ENCODE results near the gene DMKN.

DNA sequence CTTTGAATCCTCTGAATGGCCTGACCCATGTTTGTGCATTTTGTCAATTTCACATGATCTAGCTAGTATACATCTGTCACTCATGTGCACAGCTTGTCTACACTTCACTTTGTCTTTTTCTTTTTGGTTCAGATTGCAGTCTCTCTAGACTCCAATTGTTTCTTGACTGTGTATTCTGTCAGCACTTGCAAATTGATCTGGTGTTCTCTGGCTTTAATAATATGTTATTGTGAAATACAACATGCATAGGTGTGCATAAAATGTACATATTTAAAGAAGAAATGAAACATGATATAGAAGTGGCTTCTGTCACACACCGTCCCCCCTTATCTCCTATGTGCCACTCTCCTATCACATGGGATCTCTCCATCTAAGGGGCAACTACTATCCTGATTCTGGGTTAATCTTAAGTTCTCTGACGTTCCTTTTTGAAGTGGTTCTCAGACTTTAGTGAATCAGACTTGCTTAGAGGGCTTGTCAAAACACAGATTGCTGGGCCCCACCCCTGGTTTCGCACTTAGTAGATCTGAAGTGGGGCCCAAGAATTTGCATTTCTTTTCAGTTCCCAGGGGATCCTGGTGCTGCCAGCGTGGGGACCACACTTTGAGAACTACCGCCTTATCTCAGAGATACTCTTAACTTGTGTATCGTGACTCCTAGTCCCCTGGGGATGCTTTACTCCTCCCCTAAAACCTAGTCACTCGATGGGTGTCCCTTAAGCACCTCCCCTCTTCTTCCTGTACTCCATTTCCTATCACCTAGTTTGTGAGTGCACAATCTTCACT, 29.0 kb downstream of the DMKN start:
- TF ChIP-seq EZH2 (IDR thresholded peaks at IDR 0.05; ENCODE audit: borderline replicate concordance, low read length) (no peak), CTCF (conservative IDR thresholded peaks at IDR 0.05 in 1 of 2, IDR thresholded peaks at IDR 0.05 in 1 of 2; ENCODE audit: extremely low read depth in 1 of 2, insufficient read depth in 1 of 2, low read depth in 1 of 2, low read length in 2 of 2) (no peak)

Measured in mammary epithelial cell (primary cell).